Prostate gland (tissue), 2 donors: ENCODE measurements around the gene PPP1R36.

Experiments
- CTCF ChIP-seq, 4 experiments: fragments of 200-600 bp in 2 of 4; fragments of 450-650 bp in 2 of 4; sonication (generic) in 2 of 4; IDR thresholded peaks; 1 replicate in 3 of 4; 2 replicates in 1 of 4; pipeline ENCODE4 v1.5.1; 2016 to 2019; ENCODE audit warnings: antibody characterized with exemption in 4 of 4, mild to moderate bottlenecking in 2 of 4, moderate library complexity in 2 of 4
- POLR2A ChIP-seq: fragments of 450-650 bp; IDR thresholded peaks from one replicate; pipeline ENCODE4 v1.6.1; 2016; ENCODE audit warnings: antibody characterized with exemption, mild to moderate bottlenecking
- POLR2AphosphoS5 ChIP-seq: sonication (generic); formaldehyde crosslinking; IDR thresholded peaks from one replicate; pipeline ENCODE4 v1.6.1; 2017; ENCODE audit warnings: antibody characterized with exemption

DNA sequence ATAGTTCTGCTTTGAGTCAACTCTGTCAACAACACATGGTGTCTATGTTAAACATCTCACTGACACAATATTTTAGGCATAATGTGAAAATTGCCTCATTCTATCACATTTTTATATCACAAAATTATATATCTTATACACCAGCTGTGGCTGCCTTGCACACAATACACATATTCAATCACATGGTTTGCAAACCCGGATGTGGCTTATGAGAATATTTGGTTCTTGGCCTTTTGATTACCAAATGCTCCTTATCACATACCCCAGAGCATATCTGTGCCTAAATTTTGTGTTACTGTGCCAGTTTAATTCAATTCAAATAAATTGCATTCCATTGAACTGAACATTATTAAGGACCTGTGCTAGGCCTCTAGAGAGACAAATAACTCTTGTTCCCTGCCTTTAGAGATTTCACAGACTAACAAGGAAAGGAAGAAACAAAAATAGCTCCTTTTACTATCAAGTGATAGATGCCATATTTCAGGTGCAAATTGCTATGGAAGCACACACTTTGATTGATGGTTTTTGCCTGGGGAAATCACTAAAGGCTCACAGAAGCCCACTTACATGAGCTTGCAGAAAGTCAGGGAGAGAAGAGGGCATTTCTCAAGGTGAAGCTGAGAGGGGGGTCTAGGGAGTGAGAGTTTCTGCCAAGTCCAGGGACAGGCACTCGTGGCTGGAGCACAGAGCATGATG lies 63.4 kb downstream of the PPP1R36 start:
- TF ChIP-seq POLR2A (no peak), CTCF (IDR thresholded peaks at IDR 0.05) (no peak), POLR2AphosphoS5 (no peak)
